ENCODE measurements around the gene ARFIP1.

DNA sequence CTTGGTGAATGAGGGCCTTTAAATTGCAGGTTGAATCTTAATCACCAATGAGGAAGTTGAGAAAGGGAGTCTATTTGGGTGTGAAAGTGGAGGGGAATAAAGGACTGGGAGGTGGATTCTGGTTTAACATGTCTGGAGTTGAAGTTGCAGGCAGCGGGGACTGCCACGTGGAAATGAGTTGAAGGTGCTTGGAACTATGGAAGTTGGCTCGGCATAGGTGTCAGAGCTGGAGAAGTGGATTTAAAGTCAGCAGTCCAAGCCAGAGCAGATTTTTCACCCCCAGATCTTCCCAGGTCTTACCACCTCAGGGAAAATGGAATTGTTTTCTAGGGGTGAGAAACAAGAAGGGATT lies 45.1 kb upstream of the ARFIP1 start:
- no peak for TF ChIP-seq CTCF (IDR thresholded peaks at IDR 0.05)
- no peak for TF ChIP-seq ZFX (IDR thresholded peaks at IDR 0.05; ENCODE audit: borderline replicate concordance)
